MM.1S (cell line): Measurements from ENCODE around the gene KDM2A.

Experiments used
- EZH2 ChIP-seq: fragments of 300-600 bp; sonication (generic); optimal IDR thresholded peaks from 2 replicates; pipeline ENCODE3; 2017; ENCODE audit warnings: low read depth, mild to moderate bottlenecking, antibody characterized with exemption, low read length, mixed read lengths
- TF ChIP-seq, protein P1 (sequence below): fragments of 300-600 bp; sonication (generic); IDR thresholded peaks from 2 replicates; pipeline ENCODE4 v1.5.1; 2016; ENCODE audit warnings: antibody characterized with exemption, low read length, mixed read lengths

DNA sequence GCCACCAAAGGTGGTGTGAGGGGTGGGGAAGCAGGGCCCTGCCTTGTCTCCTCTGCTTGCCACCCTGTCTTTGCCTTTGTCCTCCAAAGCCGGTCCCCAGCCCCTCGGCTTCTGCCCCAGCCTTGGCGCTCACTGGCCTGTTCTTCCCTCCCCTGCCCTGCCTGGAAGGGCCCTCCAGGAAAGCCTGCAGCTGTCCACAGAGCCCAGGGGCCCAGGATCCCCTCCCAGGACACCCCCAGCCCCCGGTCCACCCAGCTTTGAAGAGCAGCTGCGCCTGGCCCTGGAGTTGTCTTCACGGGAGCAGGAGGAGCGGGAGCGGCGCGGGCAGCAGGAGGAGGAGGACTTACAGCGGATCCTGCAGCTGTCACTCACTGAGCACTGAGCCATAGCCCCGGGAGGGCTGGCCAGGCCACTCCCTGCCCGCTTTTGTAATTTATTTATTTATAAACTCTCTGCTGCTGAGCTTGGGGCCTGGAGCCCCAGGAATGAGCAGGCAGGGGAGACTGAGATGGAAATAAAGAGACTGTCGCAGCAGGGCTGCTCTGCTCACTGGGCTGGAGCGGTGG, 183.0 kb downstream of the KDM2A start:
- TF ChIP-seq, protein P1, sequence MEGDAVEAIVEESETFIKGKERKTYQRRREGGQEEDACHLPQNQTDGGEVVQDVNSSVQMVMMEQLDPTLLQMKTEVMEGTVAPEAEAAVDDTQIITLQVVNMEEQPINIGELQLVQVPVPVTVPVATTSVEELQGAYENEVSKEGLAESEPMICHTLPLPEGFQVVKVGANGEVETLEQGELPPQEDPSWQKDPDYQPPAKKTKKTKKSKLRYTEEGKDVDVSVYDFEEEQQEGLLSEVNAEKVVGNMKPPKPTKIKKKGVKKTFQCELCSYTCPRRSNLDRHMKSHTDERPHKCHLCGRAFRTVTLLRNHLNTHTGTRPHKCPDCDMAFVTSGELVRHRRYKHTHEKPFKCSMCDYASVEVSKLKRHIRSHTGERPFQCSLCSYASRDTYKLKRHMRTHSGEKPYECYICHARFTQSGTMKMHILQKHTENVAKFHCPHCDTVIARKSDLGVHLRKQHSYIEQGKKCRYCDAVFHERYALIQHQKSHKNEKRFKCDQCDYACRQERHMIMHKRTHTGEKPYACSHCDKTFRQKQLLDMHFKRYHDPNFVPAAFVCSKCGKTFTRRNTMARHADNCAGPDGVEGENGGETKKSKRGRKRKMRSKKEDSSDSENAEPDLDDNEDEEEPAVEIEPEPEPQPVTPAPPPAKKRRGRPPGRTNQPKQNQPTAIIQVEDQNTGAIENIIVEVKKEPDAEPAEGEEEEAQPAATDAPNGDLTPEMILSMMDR, result no peak
- TF ChIP-seq EZH2, result no peak
